Measurements from ENCODE around the gene TCHHL1.
"Not testable (repeated sequence)": the region's sequence is repeated elsewhere in the genome, so short reads cannot be mapped to it uniquely, and the experiment has no call there.

The TCHHL1 gene

GRCh38 chr1:152086760-152087159 lies 2.1 kb downstream of the TCHHL1 start:
- DNase-seq (ENCODE audit: low read depth, low spot score) = no peak

GRCh38 chr1:152084853-152085252 lies 4.0 kb downstream of the TCHHL1 start:
- DNase-seq (ENCODE audit: low read depth, low spot score) = no peak

- not testable (repeated sequence) for DNase-seq (ENCODE audit: low read depth, low spot score)
Measured at GRCh38 chr1:152081026-152081425, 7.8 kb downstream of the TCHHL1 start.

GRCh38 chr1:152080494-152080893 lies 8.4 kb downstream of the TCHHL1 start:
- not testable (repeated sequence) for DNase-seq (ENCODE audit: low read depth, low spot score)

- no peak for DNase-seq (ENCODE audit: low read depth, low spot score)
Measured at GRCh38 chr1:152078831-152079441, 9.9 kb downstream of the TCHHL1 start.

- no peak for DNase-seq (ENCODE audit: low read depth, low spot score)
Measured at GRCh38 chr1:152072311-152072710, 16.6 kb downstream of the TCHHL1 start.

- DNase-seq (ENCODE audit: low read depth, low spot score) = no peak
Measured at GRCh38 chr1:152071123-152071522, 17.7 kb downstream of the TCHHL1 start.

- DNase-seq (ENCODE audit: low read depth, low spot score) = no peak
Measured at GRCh38 chr1:152067929-152068328, 20.9 kb downstream of the TCHHL1 start.

- DNase-seq (ENCODE audit: low read depth, low spot score) = no peak
Measured at GRCh38 chr1:152067150-152067549, 21.7 kb downstream of the TCHHL1 start.

- DNase-seq (ENCODE audit: low read depth, low spot score) = no peak
Measured at GRCh38 chr1:152061952-152062351, 26.9 kb downstream of the TCHHL1 start.

- DNase-seq (ENCODE audit: low read depth, low spot score) = no peak
Measured at GRCh38 chr1:152053375-152053774, 35.5 kb downstream of the TCHHL1 start.

GRCh38 chr1:152052606-152053005 lies 36.3 kb downstream of the TCHHL1 start:
- peak; percentile 75 for DNase-seq (ENCODE audit: low read depth, low spot score)

GRCh38 chr1:152050886-152051675 lies 37.8 kb downstream of the TCHHL1 start:
- no peak for DNase-seq (ENCODE audit: low read depth, low spot score)

- DNase-seq (ENCODE audit: low read depth, low spot score) = no peak
Measured at GRCh38 chr1:152049291-152050083, 39.4 kb downstream of the TCHHL1 start.

GRCh38 chr1:152048416-152049009 lies 40.4 kb downstream of the TCHHL1 start:
- DNase-seq (ENCODE audit: low read depth, low spot score) = no peak

- DNase-seq (ENCODE audit: low read depth, low spot score) = peak; percentile 64
Measured at GRCh38 chr1:152047730-152048415, 41.0 kb downstream of the TCHHL1 start.

- DNase-seq (ENCODE audit: low read depth, low spot score) = no peak
Measured at GRCh38 chr1:152047413-152047729, 41.5 kb downstream of the TCHHL1 start.

GRCh38 chr1:152044386-152044785 lies 44.5 kb downstream of the TCHHL1 start:
- DNase-seq (ENCODE audit: low read depth, low spot score) = no peak

- no peak for DNase-seq (ENCODE audit: low read depth, low spot score)
Measured at GRCh38 chr1:152043870-152044269, 45.0 kb downstream of the TCHHL1 start.

- no peak for DNase-seq (ENCODE audit: low read depth, low spot score)
Measured at GRCh38 chr1:152042030-152042429, 46.8 kb downstream of the TCHHL1 start.

- DNase-seq (ENCODE audit: low read depth, low spot score) = no peak
Measured at GRCh38 chr1:152039886-152040285, 49.0 kb downstream of the TCHHL1 start.

GRCh38 chr1:152039461-152039860 lies 49.4 kb downstream of the TCHHL1 start:
- no peak for DNase-seq (ENCODE audit: low read depth, low spot score)

Measured in activated CD4-positive, CD25-positive, alpha-beta regulatory T cell treated with anti-CD3 and anti-CD28 coated beads, Interleukin-2, amount 50 U/mL, for 16 hours (primary cell).